ENCODE measurements around the gene DNLZ.
A peak's percentile ranks its signal among the peaks of the same experiment; 100 is the strongest.

The DNLZ gene

GRCh38 chr9:136333486-136333885 lies 30.1 kb downstream of the DNLZ start:
- TF ChIP-seq CTCF (conservative IDR thresholded peaks at IDR 0.05; ENCODE audit: low read depth, low read length): no peak
- H3K4me3 ChIP-seq (ENCODE audit: low read length): no peak overlapping the region

DNA sequence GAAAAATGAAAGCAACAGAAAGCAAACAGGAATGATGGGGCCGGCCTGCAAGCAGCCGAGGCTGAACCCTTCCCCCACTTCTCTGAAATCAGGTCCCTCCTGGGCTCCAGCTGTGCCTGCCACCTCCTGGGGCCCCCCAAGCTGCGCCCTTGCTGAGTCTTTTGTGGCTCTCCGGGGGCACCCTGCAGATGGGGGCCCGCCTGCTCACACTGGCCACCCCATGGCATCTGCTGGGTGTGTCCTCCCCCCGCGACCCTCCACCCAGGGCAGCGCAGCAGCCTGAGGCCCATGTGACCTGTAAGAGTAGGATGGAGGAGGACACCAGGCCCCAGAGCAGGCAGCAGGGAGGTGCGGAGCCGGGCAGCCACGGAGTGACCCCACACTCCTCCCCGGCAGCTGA lies 30.5 kb downstream of the DNLZ start:
- no peak for TF ChIP-seq CTCF (conservative IDR thresholded peaks at IDR 0.05; ENCODE audit: low read depth, low read length)
- H3K4me3 ChIP-seq (ENCODE audit: low read length): no peak overlapping the region

More at GRCh38 chr9:136333486-136333885, 30.1 kb downstream of the DNLZ start:
- DNase-seq (ENCODE audit: low read depth): no peak

GRCh38 chr9:136332482-136332983 lies 31.0 kb downstream of the DNLZ start:
- no peak for TF ChIP-seq CTCF (conservative IDR thresholded peaks at IDR 0.05; ENCODE audit: low read depth, low read length)
- no peak for DNase-seq (ENCODE audit: low read depth)
- H3K4me3 ChIP-seq (ENCODE audit: low read length): no peak overlapping the region

More for the DNA sequence above, 30.5 kb downstream of the DNLZ start:
- no peak for DNase-seq (ENCODE audit: low read depth)

GRCh38 chr9:136331556-136332481 lies 31.7 kb downstream of the DNLZ start:
- no peak overlapping the region for H3K4me3 ChIP-seq (ENCODE audit: low read length)
- TF ChIP-seq CTCF (conservative IDR thresholded peaks at IDR 0.05; ENCODE audit: low read depth, low read length): no peak
- peak; percentile 65 for DNase-seq (ENCODE audit: low read depth)

GRCh38 chr9:136331030-136331429 lies 32.5 kb downstream of the DNLZ start:
- DNase-seq (ENCODE audit: low read depth): no peak
- no peak overlapping the region for H3K4me3 ChIP-seq (ENCODE audit: low read length)
- TF ChIP-seq CTCF (conservative IDR thresholded peaks at IDR 0.05; ENCODE audit: low read depth, low read length): no peak

DNA sequence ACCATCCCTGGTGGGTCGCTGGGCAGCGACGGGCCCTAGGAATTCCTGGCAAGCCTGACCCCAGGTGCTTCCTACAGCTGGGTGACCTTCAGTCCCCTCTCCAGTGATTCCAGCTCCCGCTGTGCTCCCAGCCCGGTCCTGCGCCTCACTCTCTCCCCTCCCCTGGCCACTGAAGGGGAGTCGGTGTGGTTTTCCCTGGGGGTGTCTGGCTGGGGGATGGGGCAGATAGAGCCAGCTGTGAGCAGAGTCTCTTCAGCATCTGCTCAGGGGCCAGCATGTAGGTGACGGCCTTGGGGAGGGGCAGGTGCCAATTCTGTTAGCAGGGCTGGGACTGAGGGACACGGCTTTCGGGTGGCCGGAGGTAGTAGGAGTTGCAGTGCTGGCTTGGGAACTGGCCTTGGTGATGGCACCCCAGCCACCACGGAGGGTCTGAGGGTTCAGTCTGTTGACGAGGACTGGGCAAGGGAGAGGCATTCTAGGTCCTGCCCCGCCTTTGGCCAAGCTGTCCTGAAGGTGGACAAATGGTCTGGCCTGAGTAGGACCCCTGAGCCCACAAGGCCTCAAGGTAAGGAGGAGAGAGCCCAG lies 33.0 kb downstream of the DNLZ start:
- no peak for TF ChIP-seq CTCF (conservative IDR thresholded peaks at IDR 0.05; ENCODE audit: low read depth, low read length)
- H3K4me3 ChIP-seq (ENCODE audit: low read length): no peak overlapping the region
- no peak for DNase-seq (ENCODE audit: low read depth)
